MCF 10A (cell line): ENCODE results near the gene GPRC5A. TPM values are rescaled to one million over a fixed set of nuclear protein-coding genes. Genes with fewer than 3 reads are reported as not detected.
A peak's percentile ranks its signal among the peaks of the same experiment; 100 is the strongest.

ENCODE experiments used
- BruUV-seq: library from RNA; stranded (reverse); fragments of 400-500 nt; replicated peaks from 2 replicates; lab custom pipeline; 2021; lab: Mats Ljungman, UMichigan
- CTCF ChIA-PET: fragments of 300-600 bp; sonication (Branson Sonifier 250); formaldehyde crosslinking; extraction: SDS; loops from one replicate; lab custom pipeline; 2021; ENCODE audit warnings: antibody characterized with exemption, inconsistent platforms; lab: Yijun Ruan, JAX
- POLR2A ChIA-PET: fragments of 300-600, 350-650 bp; sonication (Branson Sonifier 250); formaldehyde crosslinking; extraction: SDS; loops from one replicate; lab custom pipeline; 2020; ENCODE audit warnings: antibody characterized with exemption, inconsistent platforms; lab: Yijun Ruan, JAX
- DNase-seq: peaks from one replicate; pipeline ENCODE4 v3.0.0-alpha.2; 2018; ENCODE audit not compliant: unreplicated experiment
- H3K27ac Mint-ChIP-seq: one replicate; pipeline ENCODE4 v1.8.0; 2022; ENCODE audit warnings: mild to moderate bottlenecking, low read depth, mixed read lengths; ENCODE audit not compliant: unreplicated experiment
- H3K27me3 Mint-ChIP-seq: one replicate; pipeline ENCODE4 v1.8.0; 2022; ENCODE audit warnings: mixed read lengths; ENCODE audit not compliant: insufficient read depth, unreplicated experiment
- H3K36me3 Mint-ChIP-seq: one replicate; pipeline ENCODE4 v1.8.0; 2022; ENCODE audit warnings: mild to moderate bottlenecking, moderate library complexity, mixed read lengths; ENCODE audit not compliant: insufficient read depth, unreplicated experiment
- H3K4me1 Mint-ChIP-seq: one replicate; pipeline ENCODE4 v1.8.0; 2022; ENCODE audit warnings: mixed read lengths; ENCODE audit not compliant: insufficient read depth, unreplicated experiment
- H3K4me3 Mint-ChIP-seq: one replicate; pipeline ENCODE4 v1.8.0; 2022; ENCODE audit warnings: mild to moderate bottlenecking, moderate library complexity, mixed read lengths; ENCODE audit not compliant: unreplicated experiment
- H3K9me3 Mint-ChIP-seq: one replicate; pipeline ENCODE4 v1.8.0; 2022; ENCODE audit warnings: mixed read lengths; ENCODE audit not compliant: unreplicated experiment
- CTCF ChIP-seq: fragments of 200-600 bp; IDR thresholded peaks from one replicate; pipeline ENCODE4 v1.8.0; 2022; ENCODE audit warnings: antibody characterized with exemption, mild to moderate bottlenecking; ENCODE audit not compliant: unreplicated experiment
- intact Hi-C: fragments of 100-400 bp; cut with micrococcal nuclease; formaldehyde crosslinking; loops from 2 replicates; pipeline ENCODE4 v1.14.1; 2022
- total RNA-seq: library from RNA; stranded (reverse); gene quantifications from 2 replicates; pipeline ENCODE4 v1.2.3, GENCODE V29; 2022

The GPRC5A gene
- total RNA-seq, 1 experiment from 2014 or later: 24.1 TPM

GRCh38 chr12:12915656-12916055 lies 24.3 kb downstream of the GPRC5A start:
- CTCF ChIA-PET: interaction anchor here (0.5 to 10.0 kb wide), 42 partner anchors 9 to 339 kb away, joined by 3 to 150 read pairs (median 5); partner anchors contain the start of genes EMP1, GPRC5A and GPRC5D
- H3K36me3 Mint-ChIP-seq: peaks cover 45% of the 10 kb centered on the region
- H3K27ac Mint-ChIP-seq: no peak overlapping the region
- H3K4me3 Mint-ChIP-seq: no peak overlapping the region
- no peaks in the 10 kb centered on the region for H3K9me3 Mint-ChIP-seq
- intact Hi-C loops: loop anchor here (1.0 to 2.0 kb wide), 5 partner anchors 24 to 319 kb away; partner anchors contain the start of gene GPRC5A
- H3K4me1 Mint-ChIP-seq: peaks cover 1% of the 10 kb centered on the region
- BruUV-seq: no TSS peak
- no peak for TF ChIP-seq CTCF
- POLR2A ChIA-PET: interaction anchor here (0.6 to 1.9 kb wide), 5 partner anchors 61 to 294 kb away, joined by 3 to 7 read pairs (median 4); no protein-coding TSS in a partner anchor
- H3K27me3 Mint-ChIP-seq: no peaks in the 10 kb centered on the region
- DNase-seq: no peak

- Mint-ChIP-seq H3K27me3 (no peaks in the 10 kb centered on the region), H3K36me3 (peaks cover 38% of the 10 kb centered on the region), H3K27ac (no peak overlapping the region), H3K4me3 (no peak overlapping the region), H3K4me1 (no peaks in the 10 kb centered on the region), H3K9me3 (no peaks in the 10 kb centered on the region)
- peak; percentile 92 for TF ChIP-seq CTCF
- CTCF ChIA-PET: interaction anchor here (0.6 to 10.0 kb wide), 56 partner anchors 8 to 415 kb away, joined by 3 to 150 read pairs (median 4); partner anchors contain the start of genes GPRC5A and GPRC5D
- intact Hi-C loops: loop anchor here (1.0 to 2.0 kb wide), 5 partner anchors 25 to 318 kb away; partner anchors contain the start of gene GPRC5A
- DNase-seq: peak; percentile 83
- POLR2A ChIA-PET: interaction anchor here (0.6 to 1.9 kb wide), 4 partner anchors 66 to 293 kb away, joined by 3 to 7 read pairs (median 4); no protein-coding TSS in a partner anchor
- no TSS peak for BruUV-seq
Observed at GRCh38 chr12:12916135-12916944, 25.0 kb downstream of the GPRC5A start.

GRCh38 chr12:12917517-12917916 lies 26.2 kb downstream of the GPRC5A start:
- DNase-seq: no peak
- no peaks in the 10 kb centered on the region for H3K4me1 Mint-ChIP-seq
- H3K27me3 Mint-ChIP-seq: no peaks in the 10 kb centered on the region
- ChIA-PET POLR2A (no interaction called here), CTCF (interaction anchor here (0.6 to 10.0 kb wide), 7 partner anchors 9 to 990 kb away, joined by 3 to 150 read pairs (median 26); no protein-coding TSS in a partner anchor)
- no peaks in the 10 kb centered on the region for H3K9me3 Mint-ChIP-seq
- intact Hi-C loops: loop anchor here (2.0 kb wide), 1 partner anchor 129 kb away; no protein-coding TSS in a partner anchor
- no peak overlapping the region for H3K4me3 Mint-ChIP-seq
- H3K36me3 Mint-ChIP-seq: peaks cover 26% of the 10 kb centered on the region
- no peak overlapping the region for H3K27ac Mint-ChIP-seq
- no peak for TF ChIP-seq CTCF
- no TSS peak for BruUV-seq
